GM18505 (cell line): ENCODE results near the gene NDUFS3.

Source experiments
- ATAC-seq: cut with Tn5 transposase; IDR thresholded peaks from one replicate; pipeline ENCODE4 v1.9.1; 2021; ENCODE audit not compliant: unreplicated experiment
- POLR2A ChIP-seq: IDR thresholded peaks from 4 replicates; pipeline ENCODE4 v1.6.1; 2011; ENCODE audit warnings: borderline replicate concordance; ENCODE audit not compliant: insufficient read depth, insufficient read length; ENCODE audit errors: extremely low read depth

NDUFS3 gene

DNA sequence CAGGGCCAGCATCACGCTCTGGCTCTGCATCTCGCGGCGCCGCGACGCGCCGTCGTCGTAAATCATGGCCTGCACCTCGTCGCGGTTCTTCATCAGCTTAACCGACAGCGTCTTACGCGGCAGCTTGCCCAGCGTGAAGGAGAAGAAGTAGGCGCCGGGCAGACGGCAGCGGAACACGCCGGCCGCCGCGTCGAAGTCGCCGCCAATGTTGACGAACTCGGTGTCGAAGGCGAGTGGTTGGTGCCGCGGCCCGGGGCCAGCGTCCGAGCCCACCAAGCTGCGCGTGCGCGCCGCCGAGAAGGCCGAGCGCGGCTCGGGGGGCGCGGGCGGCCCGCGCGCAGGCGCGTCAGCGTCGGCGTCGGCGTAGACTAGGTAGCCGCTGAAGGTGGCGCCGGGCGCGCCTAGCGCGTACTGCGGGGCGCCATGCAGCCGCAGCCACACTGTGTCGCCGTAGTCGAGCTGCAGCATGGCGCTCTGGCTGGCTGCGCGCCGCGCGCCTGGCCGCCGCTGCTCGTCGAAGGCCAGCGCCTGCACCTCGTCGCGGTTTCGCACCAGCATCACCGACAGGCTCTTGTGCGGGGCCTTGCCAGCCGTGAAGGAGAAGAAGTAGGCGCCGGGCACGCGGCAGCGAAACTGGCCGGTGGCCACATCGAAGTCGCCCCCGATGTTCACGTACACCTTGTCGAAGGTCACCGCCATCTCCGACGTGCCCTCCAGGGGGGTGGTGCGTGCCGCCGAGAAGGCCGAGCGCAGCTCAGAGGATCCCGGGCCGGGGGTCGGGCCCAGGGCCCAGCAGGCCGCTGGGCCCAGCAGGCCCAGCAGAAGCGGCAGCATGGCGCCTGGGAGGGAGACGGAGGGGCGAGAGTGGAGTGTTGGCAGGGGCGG is 11.3 kb downstream of the NDUFS3 start:
- no peak for ATAC-seq
- TF ChIP-seq POLR2A = no peak

DNA sequence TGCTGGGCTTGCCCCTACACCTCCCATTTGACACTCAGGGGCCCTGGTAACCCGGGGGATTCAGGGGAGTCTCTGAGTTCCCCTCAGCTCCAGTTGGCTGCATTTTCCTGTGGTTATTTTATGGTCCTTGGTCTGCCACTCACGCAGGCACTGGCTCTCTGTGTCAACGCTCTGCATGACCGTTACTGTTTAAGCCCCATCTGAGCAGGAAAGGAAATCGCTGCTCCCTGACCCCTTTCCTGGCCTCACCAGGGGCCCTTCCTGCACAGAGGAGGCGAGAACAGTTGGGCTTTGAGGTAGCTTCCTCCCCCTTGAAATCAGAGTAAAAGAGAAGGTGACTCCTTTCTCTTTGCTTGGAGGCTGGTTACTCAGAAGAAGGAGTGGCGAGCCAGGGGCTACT is 12.9 kb downstream of the NDUFS3 start:
- ATAC-seq = no peak
- TF ChIP-seq POLR2A = no peak

DNA sequence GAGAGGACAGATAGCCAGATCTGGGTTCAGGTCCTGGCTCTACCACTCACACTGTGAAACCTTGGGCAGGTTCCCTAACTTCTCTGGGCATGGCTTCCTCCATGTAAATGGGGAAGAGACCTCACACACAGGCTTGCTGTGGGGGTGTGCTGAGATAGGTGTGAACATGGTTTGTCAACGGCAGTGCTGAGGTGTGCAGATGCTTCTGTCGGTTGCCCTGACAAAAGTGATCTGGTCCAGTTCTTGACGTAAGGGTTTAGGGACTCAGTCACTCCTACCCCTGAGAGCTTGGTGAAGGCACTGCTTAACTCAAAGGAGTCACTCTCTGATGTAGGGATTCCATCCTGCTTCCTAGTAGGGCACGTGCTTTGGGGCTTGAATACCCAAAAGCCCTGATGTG is 13.4 kb downstream of the NDUFS3 start:
- no peak for TF ChIP-seq POLR2A

DNA sequence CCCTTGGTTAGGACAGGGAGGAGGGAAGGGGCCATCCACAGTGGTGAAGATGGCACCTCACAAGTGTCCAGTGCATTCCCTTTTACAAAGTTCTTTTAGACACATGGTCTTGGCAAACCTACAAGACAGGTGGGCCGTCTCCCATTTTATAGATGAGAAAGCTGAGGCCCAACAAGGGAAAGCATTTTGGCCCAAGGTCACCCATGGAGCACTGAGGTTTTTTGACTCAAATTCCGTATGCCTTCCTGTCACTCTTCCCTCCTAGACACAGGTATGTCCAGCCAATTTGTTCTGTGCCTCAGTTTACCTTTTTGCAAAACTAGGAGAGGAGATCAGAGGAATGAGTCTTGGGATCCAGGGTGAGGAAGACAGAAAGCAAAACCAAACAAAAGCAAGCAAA is 14.1 kb downstream of the NDUFS3 start:
- no peak for TF ChIP-seq POLR2A
- no peak for ATAC-seq

More for the DNA sequence above, 13.4 kb downstream of the NDUFS3 start:
- ATAC-seq = no peak

DNA sequence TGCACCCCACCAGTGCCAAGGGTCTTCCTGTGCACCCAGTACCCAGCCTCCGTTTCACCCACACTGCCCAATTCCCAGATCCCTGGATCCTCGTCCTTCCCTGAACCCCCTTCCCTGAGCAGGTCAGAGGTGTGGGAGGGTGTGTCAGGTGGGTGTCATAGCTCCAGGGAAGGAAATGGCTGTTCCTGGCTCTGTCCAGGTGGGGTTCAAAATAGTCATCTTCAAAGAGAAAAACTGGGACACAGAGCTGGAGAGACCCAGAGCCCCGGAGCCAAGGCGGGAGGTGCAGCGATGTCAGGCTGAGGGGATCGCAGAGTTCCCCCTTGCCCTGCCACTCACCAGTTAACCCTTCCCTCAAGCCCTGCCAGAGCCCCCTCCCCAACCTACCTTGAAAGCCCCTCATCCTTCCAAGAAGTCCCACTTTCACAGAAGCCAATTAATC is 14.6 kb downstream of the NDUFS3 start:
- no peak for TF ChIP-seq POLR2A
- ATAC-seq = no peak

DNA sequence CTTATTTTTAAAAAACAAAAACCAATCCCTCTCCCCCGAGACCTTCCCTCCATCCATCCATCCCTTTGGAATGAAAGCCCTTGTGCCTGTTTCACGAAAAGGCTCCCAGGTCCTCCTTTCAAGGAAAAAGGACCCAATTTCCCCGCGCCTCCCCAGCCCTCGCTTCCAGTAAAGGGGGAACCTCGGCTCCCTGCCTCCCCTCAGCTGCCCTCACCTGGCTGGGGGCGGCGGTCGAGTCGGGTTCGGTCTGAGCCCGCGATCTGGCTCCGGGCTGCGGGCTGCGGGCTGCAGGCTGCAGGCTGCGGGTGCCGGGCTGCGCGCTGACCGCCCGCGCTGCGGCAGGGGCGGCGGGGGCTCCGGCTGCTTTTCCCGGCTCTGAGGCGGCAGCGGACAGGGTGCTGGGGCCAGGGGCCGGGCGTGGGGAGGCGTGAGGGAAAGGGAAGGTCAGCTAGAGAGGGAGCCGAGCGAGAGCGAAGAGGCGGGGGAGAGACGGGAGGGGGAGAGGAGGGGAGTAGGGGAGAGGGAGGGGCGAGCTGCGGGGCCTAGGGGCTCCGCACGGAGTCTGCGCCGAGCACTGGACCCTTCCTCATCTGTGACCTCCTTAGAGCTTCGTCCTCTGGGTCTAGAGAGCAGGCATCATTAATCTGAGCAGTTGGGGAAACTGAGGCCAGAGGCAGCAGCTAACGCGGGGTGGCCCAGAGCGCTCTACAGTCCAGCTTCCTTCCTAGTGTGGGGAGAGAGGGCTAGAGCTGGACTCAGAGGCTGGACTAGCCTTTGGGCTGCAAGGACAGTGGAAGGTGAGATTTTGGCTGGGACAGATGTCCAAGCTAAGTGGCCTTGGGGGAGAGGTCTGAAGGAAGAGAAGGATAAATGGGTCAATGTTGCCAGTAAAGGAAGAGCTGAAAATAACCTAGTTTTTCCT is 15.3 kb downstream of the NDUFS3 start, which contains the start of gene C1QTNF4:
C1QTNF4 (minus strand) TSS at position 478 of the 922 bp plus-strand sequence. CDS start 3,601 bp downstream, outside the sequence.
- TF ChIP-seq POLR2A = no peak
- no peak for ATAC-seq

DNA sequence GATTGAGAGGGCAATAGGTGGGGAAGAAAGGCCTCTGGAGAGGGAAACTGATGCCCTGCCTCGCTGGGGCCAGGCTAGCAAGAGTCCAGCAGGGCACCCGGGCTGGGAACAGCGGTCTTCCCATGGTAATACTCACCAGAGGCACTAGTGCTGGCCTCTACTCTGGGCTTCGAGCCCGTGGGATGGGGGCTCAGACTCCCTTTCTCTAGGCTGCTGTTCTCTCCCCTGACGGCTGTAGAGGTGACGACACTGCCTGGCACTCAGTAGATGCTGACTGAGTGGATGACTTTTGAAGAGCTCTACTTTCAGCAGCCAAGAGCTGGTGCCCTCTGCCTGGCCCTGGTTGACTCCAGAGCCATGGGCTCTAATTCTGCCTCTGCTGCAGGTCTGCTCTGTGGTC is 16.2 kb downstream of the NDUFS3 start:
- TF ChIP-seq POLR2A = no peak
- no peak for ATAC-seq

DNA sequence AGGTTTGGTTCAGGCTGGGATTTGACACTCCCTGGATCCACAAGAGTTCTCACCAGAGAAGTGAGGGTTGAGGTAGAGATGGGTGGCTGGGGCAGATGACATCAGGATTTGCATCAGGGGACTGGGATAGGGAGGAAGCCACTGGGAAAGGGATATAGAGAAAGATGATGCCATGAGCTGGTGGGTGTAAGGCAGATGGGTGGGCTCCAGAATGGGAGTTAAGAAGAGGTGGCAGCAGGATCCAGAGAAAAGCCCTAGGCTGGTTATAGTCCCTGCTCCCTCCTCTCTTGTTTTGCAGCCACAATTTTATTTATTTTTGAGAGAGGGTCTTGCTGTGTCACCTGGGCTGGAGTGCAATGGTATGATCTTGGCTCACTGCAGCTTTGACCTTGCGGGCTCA is 17.1 kb downstream of the NDUFS3 start:
- no peak for TF ChIP-seq POLR2A
- ATAC-seq = no peak

DNA sequence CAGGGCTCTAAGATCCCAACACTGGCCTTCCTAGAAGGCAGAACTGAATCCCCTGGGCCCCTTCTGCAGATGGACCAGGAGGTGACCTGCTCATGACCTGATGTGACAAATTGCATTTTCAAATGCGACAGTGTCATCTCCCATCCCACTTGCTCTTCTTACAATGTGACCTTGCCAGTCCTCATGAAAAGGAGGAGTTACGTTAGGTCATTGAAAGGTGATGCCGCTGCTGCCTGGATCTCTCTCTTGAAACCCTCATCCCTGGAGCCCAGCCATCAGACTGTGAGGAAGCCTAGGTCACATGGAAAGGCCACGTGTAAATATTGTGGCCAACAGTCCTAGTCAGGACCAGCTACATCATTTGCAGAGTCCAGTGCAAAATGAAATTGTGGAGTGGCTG is 21.0 kb downstream of the NDUFS3 start:
- ATAC-seq = no peak
- no peak for TF ChIP-seq POLR2A

DNA sequence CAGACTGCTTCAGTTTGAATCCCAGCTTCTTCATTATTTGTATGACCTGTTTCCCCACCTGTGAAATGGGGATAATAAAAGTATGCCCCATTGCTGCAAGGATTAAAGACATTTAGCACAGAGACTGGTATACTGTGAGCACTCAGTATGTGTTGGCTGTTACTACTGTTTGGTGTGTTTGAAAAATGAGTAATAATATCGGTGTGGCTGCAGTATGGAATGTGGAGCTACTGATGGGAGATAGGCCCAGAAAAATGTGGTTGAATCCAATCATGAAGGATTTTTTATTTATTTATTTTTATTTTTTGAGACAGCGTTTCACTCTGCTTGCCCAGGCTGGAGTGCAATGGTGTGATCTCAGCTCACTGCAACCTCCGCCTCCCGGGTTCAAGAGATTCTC is 24.4 kb downstream of the NDUFS3 start:
- no peak for TF ChIP-seq POLR2A

DNA sequence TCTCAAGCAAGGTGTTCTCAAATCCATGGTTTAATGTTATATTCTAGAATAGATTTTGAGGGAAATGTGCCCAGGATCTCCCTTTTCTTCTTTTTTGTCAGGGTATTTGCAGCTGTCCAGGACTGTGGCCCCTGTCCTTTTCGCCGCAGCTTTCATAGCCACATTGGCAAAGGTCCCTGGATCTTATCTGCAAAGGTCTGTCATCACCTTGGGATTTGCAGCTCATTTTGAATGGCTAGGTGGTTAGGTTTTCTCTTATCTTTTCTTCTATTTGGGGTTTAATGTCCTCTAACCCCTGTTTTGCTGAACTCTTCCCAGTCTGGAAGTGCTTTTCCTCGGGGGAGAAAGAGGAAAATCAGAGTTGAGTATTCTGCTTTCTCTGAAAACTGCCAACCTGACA is 27.0 kb downstream of the NDUFS3 start:
- ATAC-seq = no peak
- no peak for TF ChIP-seq POLR2A

More for the DNA sequence above, 24.4 kb downstream of the NDUFS3 start:
- ATAC-seq = no peak

DNA sequence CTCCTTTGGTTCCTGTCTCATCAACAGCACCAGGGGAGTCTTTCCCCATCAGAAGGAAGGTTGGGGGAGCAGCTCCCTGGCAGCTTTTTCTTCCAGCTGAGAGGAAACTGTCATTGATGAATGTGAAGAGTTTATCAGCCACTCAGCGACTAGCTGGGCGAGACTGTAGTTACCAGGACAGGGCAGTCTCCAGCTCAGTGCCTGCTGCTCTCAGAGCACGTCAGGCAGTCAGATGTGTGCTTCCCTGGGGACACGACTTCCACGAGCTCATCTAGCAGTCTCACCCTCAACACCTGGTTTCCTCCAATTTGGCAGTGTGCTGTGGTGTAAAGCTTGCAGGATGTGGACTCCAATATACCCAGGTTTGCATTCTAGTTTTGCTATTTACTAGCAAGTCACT is 27.9 kb downstream of the NDUFS3 start:
- no peak for TF ChIP-seq POLR2A
- no peak for ATAC-seq

DNA sequence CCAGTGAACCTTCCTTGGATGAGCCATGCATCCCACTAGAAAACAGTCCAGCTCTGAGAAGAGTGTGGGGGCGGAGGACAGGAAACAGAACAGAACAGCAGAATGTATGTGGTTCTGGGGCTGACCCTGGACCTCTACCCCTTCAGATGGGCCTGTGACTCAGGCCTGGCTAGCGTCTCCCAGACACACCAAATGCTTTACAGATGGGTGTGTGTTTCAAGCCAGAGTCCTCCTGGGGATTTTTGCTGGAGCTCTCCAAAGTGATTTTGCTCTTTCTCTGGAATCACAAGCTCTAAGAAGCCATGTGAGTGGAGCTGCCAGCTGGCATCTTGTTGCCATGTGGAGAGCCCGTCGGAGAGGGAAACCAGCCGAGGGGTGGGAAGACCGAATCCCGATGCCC is 28.5 kb downstream of the NDUFS3 start:
- TF ChIP-seq POLR2A = no peak
- ATAC-seq = no peak
